Mucosa of descending colon (tissue), 3 donors: ENCODE data around the gene PHACTR1. TPM values are rescaled to one million over a fixed set of nuclear protein-coding genes. Genes with fewer than 3 reads are reported as not detected.

ENCODE experiments used
- ATAC-seq: fragments of 200-7000 bp; cut with Tn5 transposase; one replicate; pipeline ENCODE4 v1.9.1; 2020; ENCODE audit warnings: mild to moderate bottlenecking, moderate library complexity
- DNase-seq, 3 donors: peaks; one replicate each; pipeline ENCODE4 v3.0.0-alpha.2; 2020
- H3K36me3 ChIP-seq: fragments of 200-600 bp; one replicate; pipeline ENCODE4 v1.8.0; 2021; ENCODE audit warnings: low read depth, mild to moderate bottlenecking
- H3K4me1 ChIP-seq: fragments of 200-600 bp; one replicate; pipeline ENCODE4 v1.8.0; 2021; ENCODE audit warnings: low read depth, mild to moderate bottlenecking
- H3K4me3 ChIP-seq: fragments of 200-600 bp; one replicate; pipeline ENCODE4 v1.8.0; 2021; ENCODE audit warnings: mild to moderate bottlenecking
- H3K9me3 ChIP-seq: fragments of 200-600 bp; one replicate; pipeline ENCODE4 v1.8.0; 2021; ENCODE audit warnings: mild to moderate bottlenecking
- CTCF ChIP-seq: fragments of 200-600 bp; IDR thresholded peaks from one replicate; pipeline ENCODE4 v1.8.0; 2022; ENCODE audit warnings: antibody characterized with exemption, mild to moderate bottlenecking
- intact Hi-C, 2 donors: fragments of 100-400 bp; cut with DNase I in 1 of 2; cut with micrococcal nuclease in 1 of 2; formaldehyde crosslinking; loops; one replicate each; pipeline versions ENCODE4 v1.11.0 to v1.11.1; 2022; cut with DNase I, micrococcal nuclease
- total RNA-seq, 3 donors: library from RNA; stranded (reverse); fragmentation: NEBNext Ultra II Directional in 2 of 3; extraction: Animal tissue kit (Norgen Biotek cat#: 25700) in 2 of 3; gene quantifications; one replicate each; pipeline versions ENCODE4 v1.2.1 to v1.2.4, GENCODE V29; 2021 to 2023
- donor health status: DM: no; HTN: no; CAD: no; lungs with moderate emphysema.
- donor health status: DM: no; HTN: no; CAD: no.
- donor health status: DM: no; HTN: yes; CAD: no.

The PHACTR1 gene
- total RNA-seq, 3 donors from 2014 or later = 2.7 to 4.7 (median 3.1) TPM

- no peaks in the 10 kb centered on the region for H3K36me3 ChIP-seq
- TF ChIP-seq CTCF = no peak
- no peak for DNase-seq
- no peak overlapping the region for H3K4me3 ChIP-seq
- ATAC-seq = no peak
- no peaks in the 10 kb centered on the region for H3K4me1 ChIP-seq
- intact Hi-C loops = no loop called here
- H3K9me3 ChIP-seq = no peaks in the 10 kb centered on the region
Observed at GRCh38 chr6:13188306-13188705, 471.7 kb downstream of the PHACTR1 start.

GRCh38 chr6:13189710-13190109 is 473.1 kb downstream of the PHACTR1 start:
- intact Hi-C loops = no loop called here
- Histone ChIP-seq H3K9me3 (no peaks in the 10 kb centered on the region), H3K4me1 (no peaks in the 10 kb centered on the region), H3K4me3 (no peak overlapping the region), H3K36me3 (no peaks in the 10 kb centered on the region)
- TF ChIP-seq CTCF = no peak
- DNase-seq (no peak), ATAC-seq (no peak)

GRCh38 chr6:13190376-13190775 is 473.8 kb downstream of the PHACTR1 start:
- no peak for ATAC-seq
- no peak overlapping the region for H3K4me3 ChIP-seq
- DNase-seq = no peak
- no peak for TF ChIP-seq CTCF
- no peaks in the 10 kb centered on the region for H3K4me1 ChIP-seq
- intact Hi-C loops = no loop called here
- no peaks in the 10 kb centered on the region for H3K36me3 ChIP-seq
- H3K9me3 ChIP-seq = no peaks in the 10 kb centered on the region

GRCh38 chr6:13191461-13191860 is 474.9 kb downstream of the PHACTR1 start:
- DNase-seq = no peak
- Histone ChIP-seq H3K4me3 (no peak overlapping the region), H3K9me3 (no peaks in the 10 kb centered on the region), H3K36me3 (no peaks in the 10 kb centered on the region), H3K4me1 (no peaks in the 10 kb centered on the region)
- intact Hi-C loops = no loop called here
- no peak for TF ChIP-seq CTCF
- ATAC-seq = no peak

- no peaks in the 10 kb centered on the region for H3K36me3 ChIP-seq
- no peaks in the 10 kb centered on the region for H3K4me1 ChIP-seq
- no peak overlapping the region for H3K4me3 ChIP-seq
- intact Hi-C loops = no loop called here
- ATAC-seq (peak; percentile 51), DNase-seq (peak in 2 of 3 donors; percentile 47 to 67)
- TF ChIP-seq CTCF = no peak
- no peaks in the 10 kb centered on the region for H3K9me3 ChIP-seq
Observed at GRCh38 chr6:13194852-13195251, 478.3 kb downstream of the PHACTR1 start.

- intact Hi-C loops = no loop called here
- no peak for ATAC-seq
- no peaks in the 10 kb centered on the region for H3K36me3 ChIP-seq
Observed at GRCh38 chr6:13195803-13196202, 479.2 kb downstream of the PHACTR1 start.

More at GRCh38 chr6:13195803-13196202, 479.2 kb downstream of the PHACTR1 start:
- H3K9me3 ChIP-seq = no peaks in the 10 kb centered on the region
- TF ChIP-seq CTCF = no peak
- no peak overlapping the region for H3K4me3 ChIP-seq
- no peaks in the 10 kb centered on the region for H3K4me1 ChIP-seq
- no peak for DNase-seq
